Stimulated activated CD4-positive, alpha-beta T cell treated with anti-CD3 and anti-CD28 coated beads, Interleukin-2, amount 100 ng/mL, for 24 hours (primary cell): ENCODE data around the gene KRTAP5-2.

ENCODE experiments used
- DNase-seq, 2 donors: peaks; one replicate each; pipeline ENCODE4 v3.0.0-alpha.2; 2020

KRTAP5-2 gene

DNA sequence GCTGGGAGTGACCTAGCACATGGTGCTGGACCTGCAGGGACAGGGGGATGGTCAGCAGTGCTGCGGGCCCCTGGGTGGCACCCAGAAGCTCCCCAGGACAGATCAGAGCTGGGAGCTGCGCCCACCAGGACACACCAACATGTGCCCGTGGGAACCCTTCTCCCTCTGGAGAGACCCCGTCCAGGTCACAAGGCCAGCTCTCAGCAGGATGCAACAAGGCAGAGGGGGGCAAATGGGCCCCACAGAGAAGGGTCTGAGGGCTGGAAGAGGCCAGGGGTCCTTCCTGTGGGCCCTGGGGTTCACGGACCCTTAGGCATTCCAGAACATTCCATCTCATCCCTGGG, 32.2 kb downstream of the KRTAP5-2 start:
- no peak for DNase-seq

DNA sequence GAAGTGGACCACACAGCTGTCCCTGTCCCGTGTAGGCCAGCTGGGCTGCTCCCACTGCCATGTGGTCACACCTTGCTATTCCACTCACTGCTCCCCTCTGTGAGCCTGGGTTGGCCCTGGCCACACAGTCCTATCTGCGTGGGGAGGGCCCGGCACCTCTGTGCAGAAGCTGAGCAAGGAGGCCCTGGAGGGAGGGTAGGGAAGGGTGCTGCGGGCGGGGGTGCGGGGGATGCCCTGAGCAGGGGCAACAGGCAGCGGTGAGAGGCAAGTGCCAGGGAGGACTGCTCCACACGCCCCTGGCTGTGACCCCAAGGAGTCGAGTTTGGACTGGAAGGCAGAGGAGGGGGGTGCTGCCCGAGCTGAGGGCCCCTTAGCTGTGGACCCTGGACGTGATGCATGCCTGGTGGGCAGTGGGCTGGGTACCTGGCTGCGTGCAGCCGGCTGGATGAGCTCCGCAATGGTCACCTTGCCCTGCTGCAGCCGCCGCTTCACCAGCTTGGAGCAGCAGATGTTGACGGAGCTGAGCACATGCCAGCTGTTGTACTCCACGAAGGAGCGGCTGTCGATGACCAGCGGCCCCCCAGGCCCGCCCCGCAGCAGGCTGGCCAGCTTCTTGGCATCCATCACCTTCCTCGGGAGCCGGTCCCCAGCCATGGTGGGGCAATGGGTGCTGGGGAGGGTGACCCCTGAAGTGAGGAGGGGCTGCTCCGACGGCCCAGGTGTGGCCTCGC, 32.8 kb downstream of the KRTAP5-2 start:
- DNase-seq: no peak

DNA sequence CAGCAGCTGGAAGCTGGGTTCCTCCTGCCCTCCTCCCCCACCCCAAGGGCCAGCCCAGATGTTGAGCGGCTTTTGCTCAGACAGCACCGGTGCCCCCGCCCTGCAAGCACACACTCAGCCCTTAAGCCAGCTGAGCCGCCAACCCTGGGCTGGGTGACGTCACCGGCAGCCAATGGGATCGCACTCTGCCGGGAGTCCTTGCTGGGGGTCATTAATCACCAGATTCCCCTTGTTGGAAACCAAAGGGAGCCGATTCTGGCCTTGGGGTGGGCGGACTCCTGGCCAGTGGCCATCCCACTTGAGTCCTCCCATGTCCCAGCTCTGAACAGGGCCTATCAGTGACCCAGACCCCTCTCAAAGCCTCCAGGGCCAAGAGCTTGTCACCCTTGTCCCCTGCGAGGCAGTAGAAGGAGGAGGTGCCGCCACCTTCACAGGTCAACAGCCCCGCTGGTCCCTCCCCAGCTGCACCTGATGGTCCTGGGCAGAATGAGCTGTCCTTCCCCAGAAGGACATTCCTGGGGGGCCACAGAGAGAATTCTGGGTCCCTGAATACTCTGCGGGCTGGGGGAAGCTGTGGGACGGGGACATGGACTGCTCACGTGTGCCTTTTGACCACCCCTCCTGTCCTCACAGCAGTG, 33.4 kb downstream of the KRTAP5-2 start:
- DNase-seq: no peak

DNA sequence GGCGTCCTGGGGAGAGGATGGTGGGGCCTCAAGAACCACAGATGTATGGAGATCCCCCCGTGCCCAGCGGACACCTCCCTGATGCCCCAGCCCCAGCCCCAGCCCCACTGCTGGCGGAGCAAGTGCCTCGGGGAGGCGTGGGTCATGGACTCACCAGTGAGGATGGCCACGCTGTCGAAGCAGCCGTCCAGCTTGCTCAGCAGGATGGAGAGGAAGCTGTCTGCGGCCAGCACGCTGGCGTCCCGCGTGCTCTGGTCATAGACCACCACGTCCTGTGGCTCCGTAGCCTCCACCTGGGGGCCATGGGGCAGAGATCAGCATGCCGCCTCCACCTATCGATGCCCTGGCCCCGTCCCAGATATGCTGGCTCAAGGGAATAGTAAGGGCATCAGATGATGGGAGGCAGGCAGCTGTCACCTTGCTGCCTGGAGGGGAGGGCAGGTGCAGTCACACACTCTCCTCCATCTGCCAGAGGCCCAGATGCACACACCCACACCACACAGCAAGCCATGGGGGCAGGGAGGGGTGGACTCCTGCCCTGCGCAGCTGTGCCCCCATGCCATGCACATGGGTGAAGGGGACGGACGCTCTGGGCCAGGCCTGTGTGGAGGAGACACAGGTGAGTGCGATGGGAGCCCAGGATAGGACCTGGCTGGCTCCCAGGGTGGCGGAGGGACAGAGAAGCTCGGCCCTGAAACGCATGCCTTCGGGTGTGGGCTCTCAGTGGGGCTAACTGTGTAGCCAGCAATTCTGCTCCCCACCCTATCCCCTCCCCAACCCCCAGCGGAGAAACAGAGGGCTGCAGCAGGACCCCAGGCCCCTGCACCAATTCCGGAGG, 34.2 kb downstream of the KRTAP5-2 start:
- no peak for DNase-seq

DNA sequence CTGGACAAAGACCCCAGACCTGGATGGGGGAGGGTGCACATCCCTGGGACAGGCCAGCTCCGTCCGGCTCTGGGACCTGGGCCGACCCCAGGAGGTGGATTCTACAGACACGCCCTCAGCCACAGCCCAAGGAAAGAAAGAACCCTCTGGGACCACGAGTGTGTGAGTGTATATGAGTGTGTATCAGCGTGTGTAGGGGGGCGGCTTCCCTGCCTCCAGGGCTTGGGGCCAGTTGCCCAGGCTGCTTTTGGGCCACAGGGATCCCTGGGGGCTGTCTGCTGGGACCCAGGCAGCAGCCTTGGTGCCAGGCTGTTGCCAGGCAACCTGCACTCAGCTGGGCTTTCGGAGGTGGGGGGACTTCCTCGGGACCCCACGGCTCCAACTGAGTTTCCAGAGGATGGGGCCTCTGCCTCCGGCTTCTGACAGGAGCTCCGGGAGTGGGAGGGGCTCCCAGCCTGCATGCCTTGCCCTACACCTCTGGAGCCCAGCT, 34.9 kb downstream of the KRTAP5-2 start:
- no peak for DNase-seq

DNA sequence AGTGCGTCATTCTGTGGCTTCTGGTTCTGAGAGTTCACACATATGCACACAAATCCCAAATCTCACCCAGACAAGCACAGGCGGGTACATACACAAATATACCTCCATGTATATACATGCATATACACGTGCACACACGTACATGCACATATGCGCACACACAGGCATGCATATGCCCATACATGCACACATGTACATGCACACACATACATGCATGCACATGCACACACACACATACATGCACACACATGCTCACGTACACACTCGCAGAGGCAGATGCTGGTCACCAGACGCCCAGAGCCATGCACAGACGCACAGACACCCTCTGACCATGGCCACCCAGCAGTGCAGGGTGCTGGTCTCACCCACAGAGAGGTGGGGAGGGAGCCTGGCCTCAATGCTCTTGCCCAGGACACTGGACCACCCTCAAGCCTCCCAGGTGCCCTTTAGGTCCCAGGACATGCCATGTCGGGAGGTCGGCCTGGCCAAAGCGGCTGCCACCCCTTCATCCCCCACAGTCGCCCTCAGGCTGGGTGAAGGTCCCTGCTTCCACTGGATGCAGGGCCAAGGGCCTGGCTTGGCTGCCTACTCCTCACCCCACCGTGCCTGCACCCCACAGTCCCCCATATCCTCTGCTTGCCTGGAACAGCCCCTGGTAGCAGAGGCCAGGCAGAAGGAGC, 35.5 kb downstream of the KRTAP5-2 start:
- no peak for DNase-seq

DNA sequence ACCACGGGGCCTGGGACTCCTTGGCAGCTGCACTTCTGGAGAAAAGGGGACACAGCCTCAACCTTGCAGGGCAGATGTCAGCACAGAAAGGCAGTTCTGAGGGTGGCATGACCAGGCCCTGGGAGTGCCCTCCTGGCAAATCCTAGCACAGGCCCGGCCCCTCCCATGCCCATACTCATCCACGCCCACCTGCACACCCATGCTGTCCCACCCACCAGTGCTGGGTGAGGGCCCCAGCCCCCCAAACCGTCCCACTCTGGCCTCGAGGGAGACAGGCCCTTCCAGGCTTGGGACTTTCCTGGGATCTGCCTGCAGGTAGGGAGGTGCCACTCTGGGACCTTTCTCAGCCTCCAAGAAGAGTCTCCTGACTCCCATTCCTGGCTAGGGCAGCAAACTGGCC, 36.1 kb downstream of the KRTAP5-2 start:
- no peak for DNase-seq

DNA sequence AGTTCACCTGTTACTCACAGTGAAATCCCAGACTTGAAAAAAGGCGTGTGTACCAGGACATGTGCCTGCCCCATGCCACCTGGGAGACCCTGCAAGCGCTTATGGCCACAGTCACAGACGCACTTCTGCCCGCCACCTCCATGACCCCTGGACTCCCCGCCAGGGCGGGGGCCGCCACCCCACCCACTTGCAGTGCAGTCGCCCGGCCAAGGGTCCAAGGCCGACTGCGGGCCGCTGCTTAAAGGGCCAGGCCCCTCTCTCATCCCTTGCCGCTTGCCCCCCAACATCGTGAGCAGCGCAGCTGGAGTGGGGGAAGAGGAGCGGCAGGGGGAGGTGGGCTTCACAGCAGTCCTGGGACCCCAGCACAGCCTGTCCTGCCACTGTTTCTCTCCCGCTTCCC, 36.8 kb downstream of the KRTAP5-2 start:
- no peak for DNase-seq

DNA sequence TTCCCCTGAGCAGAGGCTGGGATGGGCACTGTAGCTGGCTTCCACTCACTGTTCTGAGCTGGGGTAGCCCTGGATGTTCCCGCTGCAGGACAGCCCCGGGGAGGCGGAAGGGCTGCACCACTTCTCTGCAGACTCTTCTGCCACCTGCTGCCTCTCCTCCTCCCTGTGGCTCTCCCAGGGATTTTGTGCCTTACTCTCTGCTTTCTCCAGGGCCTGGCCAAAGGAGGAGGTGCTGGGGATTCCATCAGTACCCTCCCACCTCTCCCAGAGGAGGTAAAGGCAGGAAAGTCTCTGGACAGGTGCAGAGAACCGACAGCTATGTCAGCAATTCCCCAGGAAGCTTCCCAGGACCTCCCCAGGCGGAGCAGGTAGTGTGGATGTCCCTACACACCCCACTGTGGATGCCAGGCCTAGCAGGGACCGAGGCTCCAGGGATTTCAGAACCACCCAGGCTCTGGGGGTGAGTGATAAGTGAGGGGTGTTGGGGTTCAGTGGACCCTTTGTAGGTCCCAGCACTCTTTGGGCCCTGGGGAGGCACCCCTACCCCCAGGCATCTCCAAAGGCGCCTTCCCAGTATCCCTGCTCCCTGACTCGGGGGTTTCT, 37.3 kb downstream of the KRTAP5-2 start:
- no peak for DNase-seq

DNA sequence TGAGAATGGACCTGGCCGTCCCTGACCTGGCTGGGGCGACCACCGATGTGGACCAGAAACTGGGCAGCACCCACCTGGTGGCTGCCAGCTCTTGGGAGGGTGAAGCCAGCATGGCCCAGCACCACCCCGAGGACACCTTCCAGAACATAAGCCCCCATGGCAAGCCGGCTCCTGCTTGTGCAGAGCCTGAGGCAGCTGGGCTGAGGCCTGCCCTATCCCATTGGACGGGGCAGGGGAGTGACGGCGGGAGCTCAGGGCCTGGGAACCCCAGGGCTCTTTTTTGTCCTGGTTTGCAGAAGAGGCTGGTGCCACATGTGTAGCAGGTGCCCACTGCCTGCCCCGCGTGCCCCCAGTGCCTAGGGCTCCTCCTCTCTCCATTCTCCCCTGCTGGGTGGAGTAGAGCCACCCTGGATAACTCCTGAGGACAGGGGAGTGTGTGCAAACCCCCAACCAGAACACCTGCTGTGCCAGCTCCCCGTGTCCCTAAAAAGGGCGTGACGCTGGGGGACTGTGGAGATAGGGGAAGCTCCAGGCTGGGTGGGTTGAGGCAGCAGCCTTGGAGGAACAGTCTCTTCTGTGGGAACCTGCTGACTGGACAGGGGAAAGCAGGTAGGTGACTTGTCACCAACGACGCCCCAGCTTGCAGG, 38.0 kb downstream of the KRTAP5-2 start:
- DNase-seq: no peak

DNA sequence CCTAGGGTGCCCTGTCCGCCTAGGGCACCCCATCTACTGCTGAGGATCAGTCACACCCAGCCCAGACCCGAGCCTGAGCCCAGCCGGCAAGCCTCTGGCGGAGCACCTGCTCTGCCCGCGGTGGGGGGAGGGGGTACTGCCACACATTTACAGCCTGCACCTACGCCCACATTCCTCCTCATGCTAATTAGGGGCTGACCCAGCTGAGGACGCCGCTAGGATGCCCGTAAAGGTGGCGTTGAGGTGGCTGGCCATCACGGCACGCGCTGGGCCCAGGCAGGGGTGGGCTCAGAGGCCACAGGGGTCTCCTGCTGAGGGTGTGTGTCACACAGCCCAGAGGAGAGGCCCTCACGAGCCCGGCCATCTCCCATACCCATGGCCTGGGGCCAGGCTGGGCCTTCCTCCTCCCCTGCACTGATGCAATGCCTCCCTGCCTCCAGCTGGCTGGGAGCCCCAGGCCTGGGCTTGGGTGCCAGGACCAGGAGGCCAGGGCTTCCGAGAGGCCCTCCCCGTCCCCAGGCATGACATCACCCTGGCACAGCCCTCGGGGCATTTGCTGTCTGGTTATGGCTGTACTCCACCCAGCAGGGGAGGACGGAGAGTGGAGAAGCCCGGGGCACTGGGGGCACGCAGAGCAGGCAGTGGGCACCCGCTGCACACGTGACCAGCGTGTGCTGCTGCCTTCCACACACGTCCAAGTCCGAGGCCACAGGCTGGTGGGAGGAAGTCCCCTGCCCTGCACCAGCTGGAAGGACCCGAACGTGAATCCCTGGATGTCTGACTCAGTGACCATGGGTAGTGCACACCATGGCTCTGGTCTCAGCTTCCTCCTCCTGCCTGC, 38.8 kb downstream of the KRTAP5-2 start:
- DNase-seq: no peak

DNA sequence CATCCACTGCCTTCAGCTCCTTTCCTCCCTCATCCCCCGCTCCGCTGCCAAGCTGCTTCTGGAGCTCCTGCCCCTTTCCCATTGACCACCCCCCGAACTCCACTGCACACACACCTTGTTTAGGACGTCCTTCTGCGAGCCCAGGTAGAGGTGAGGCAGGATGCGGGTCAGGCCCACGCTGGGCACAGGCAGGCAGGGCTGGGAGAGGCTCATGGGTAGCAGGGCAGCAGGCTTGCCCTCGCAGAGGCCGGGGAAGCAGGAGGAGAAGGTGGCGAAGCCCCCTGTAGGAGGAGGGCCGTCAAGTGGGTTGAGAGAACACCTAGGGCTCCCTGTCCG, 39.4 kb downstream of the KRTAP5-2 start:
- DNase-seq: no peak

DNA sequence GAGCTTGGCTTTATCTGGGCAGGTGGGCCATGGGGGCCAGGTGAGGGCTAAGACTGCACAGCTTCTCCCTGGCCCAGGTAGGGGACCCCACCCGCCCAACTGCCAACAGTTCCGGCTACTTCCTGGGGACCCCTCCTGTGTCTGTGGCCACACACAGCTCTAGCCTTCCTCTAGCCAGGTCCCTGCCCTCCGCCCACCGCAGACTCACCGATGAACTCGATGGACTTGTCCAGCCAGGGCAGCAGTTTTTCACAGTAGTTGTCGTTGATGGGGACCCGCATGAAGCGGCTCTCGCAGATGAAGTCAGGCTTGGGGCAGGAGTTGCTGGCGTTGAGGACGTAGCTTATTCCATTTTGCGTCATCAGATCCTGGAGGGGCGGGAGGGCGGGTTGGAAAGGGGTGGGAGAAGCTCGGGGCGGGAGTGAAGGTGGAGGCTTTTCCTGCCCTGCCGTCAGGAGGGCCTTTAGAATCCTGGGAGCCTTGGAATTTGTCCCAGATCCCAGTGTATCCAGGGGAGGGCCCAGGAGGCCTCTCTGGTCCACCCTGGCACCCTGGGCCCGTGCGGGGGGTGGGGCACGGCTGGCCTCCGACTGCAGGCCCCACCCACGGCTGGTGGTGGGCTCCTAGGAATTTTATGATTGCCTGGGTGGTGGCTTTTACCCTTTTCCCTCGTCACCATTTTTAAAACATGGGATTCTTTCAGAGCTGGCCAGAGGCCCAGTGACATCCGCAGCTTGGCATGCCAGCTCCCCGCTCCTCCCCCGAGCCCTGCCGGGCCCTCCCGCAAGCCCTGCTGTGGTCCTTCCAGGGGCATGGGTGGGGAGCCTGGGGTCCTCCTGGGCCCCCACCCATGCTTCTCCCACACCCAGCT, 40.0 kb downstream of the KRTAP5-2 start:
- DNase-seq: no peak

DNA sequence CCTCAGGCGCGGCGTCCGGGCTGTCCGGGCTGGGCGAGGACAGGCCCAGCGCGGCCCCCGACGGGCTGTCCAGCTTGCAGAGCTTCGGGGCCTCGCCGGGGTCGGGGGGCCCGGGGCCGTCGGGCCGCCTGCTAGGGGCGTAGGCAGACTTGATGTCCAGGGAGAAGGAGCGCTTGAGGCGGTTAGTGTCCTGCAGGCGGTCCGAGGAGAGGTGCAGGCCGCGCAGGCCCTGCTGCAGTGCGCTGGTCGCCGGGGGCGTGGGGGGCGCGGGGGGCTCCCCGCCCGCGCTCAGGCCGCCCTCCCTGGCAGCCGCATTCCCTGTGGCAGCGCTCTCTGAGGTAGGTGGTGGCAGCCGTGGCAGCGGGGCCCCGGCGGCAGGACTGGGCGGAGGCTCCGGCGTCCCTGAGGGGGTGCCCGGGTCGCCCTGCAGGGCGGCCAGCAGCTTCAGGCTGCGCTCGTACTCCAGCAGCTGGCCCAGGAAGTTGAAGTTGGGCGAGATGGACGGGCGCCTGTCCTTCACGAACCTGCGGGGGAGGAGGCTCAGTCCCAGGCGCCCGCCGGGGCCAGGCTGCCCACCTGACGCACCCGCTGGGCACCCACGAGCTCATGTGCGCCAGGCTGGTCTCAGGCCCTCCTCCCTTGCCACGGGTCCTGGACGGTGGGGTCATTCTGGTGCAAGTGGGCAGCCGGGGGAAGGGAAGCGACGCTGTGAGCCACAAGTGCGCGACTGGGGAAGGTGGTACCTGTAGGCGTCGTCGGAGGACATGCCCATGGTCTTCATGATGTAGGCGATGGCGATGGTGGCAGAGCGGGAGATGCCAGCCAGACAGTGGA, 40.8 kb downstream of the KRTAP5-2 start:
- DNase-seq: no peak

DNA sequence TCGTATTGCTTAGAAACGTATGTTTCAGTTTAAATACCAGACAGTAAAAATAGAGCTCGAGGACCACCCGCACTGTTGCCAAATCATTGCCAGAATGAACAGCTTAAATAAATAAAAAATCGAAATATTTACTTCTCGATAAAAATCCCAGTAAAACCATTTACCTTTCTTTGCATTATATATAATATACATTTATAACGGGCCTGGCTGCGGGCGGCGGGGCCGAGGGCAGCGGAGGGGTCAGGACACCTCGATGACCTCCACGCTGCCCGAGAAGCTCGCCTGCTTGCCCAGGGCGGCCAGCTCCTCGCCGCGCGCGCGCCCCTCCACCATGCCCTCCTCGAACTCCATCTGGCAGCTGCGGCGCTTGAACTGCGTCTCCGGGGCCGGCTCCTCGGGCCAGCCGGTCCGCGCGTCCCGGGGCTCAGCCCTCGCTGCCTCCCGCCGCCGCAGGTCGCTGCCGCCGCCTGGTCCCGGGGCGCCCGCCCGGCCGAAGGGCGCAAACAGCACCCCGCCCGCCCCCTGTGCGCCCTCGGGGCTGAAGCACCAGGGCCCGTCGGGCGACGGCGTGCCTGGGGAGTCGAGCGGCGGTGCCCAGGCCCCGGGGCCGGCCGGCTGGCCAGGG, 41.7 kb downstream of the KRTAP5-2 start:
- no peak for DNase-seq

DNA sequence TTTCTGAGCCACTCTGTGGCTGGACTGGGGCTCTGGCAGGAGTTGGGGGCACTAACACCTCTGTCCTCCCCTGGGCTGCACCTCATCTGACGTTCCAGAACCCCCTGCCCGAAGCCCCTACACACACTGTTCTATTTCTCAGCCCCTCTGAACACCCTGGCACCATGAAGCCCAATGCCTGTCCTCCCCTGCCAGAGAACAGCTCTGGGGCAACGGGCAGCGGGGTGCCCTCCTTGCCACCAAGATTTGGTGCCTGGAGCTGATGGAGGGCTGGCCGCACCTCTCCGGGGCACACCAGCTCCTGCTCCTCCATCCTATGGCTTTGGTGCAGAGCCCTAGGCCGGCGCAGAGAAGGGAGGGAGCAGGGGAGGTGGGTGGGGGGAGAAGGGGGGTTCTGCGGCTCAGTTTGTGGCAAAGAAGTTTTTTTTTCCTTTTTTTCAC, 42.4 kb downstream of the KRTAP5-2 start:
- DNase-seq: no peak

DNA sequence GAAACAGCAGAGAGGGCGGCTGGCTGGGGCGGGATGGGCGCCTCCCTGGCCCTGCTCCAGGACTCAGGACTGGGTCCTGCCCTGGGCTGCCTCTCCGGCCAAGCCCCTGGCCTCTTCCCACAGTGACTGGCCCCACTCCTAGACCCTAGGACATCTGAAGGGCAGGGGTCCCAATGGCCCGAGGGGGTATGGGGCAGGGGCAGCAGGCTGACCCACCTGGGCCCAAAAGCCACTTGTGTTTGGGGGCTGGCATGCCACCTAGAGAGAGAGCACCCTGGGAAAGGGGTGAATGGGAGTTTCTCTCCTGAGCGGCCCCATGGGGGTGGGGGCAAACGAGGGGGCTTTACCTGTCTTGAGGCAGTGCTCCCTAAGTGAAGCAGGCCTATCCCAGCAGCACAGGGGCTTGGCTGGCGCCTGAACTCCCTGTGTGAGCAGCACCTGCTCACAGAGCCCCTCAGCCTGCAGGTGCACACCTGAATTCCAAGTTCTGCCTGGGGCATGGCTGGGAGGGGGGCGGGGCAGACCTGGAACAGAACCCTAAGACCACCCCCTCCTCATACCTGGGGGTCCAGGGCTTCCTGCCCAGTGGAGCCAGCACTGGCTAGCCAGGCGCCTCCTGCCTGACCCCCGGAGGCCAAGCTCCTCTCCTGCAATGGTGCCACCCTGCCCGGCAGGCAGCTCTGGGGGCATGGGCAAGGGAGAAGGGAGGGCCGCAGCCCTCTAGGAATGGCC, 42.9 kb downstream of the KRTAP5-2 start:
- no peak for DNase-seq
